GM19397 (cell line): ENCODE results near the gene TMEM273.

Source experiments
- ATAC-seq: cut with Tn5 transposase; IDR thresholded peaks from one replicate; pipeline ENCODE4 v1.9.1; 2021; ENCODE audit warnings: mild to moderate bottlenecking, moderate library complexity; ENCODE audit not compliant: unreplicated experiment

The TMEM273 gene

DNA sequence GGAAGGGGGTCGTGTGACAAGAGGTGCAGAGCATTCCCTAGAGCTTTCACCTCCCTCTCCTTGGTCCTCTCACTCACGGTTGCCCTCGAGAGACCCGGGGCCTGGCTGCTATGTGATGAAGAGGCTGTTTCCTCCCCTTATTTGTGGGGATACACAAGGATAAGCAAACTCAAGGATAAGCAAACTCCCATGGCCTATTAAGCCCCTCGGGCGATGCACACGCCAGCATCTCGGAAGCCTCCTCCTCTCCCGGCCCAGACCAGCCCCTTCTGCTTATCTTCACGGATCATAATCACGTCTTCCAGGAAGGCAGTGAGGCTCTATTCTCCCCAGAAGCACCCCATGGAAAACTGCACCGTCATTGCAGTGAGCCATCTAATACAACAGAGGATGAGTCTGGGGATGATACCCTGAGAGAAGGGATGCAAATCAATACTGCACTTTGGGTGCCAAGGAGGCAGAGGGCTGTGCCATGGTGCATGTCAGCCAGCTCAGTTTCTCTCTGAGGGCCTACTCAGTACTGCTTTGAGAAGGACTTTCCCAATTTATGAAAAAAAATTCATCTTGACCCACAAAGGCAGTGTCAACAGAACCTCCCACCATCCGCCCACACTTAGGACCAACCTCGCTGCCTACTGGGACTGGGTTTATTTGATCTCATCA is 22.2 kb downstream of the TMEM273 start:
- ATAC-seq: no peak

DNA sequence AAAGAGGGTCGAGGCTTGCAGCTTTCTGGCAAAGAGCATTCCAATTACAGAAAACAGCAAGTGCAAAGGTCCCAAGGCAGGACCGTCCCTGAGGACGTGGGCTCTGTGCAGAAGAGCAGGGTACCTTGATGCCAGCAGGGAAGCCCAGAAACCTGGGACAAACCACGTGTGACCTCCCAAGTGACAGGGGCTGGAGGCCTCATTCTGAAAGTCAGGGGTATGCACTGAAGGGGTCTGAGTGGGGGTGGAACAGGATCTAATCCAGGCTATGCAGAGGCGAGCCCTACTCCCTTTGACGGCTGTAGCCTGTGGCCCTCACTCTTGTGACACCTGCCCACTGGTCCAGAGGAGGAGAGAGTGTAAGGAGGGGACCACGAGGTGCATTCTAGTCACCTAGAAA is 22.9 kb downstream of the TMEM273 start:
- no peak for ATAC-seq

DNA sequence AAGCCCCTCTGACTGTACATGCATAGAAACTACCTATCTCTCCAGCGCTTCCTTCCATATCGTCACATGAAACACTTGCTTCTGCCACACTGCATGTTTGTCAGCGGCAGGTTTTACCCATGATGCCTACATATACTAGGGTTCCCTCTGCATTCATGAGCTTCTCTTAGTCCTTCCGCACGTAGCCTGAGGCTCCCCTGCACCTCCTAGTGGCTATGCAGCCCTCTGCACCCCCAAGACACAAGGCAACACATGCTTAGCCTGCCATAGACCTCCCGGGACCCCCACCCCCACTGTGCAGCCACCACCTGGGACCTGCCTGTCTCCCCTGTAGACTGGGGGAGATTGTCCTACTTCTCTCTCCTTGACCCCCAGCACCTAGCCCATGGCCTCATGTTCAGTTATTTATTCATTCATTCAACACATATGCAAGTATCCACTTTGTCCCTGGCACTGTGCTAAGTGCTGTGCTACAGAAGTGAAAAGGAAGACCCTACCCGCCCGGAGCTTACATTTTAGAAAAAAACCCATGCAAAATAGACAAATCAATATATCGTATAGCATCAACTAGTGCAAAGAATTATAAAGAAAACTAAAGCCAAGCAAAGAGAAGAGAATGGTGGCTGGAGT is 23.5 kb downstream of the TMEM273 start:
- ATAC-seq: peak; percentile 68

DNA sequence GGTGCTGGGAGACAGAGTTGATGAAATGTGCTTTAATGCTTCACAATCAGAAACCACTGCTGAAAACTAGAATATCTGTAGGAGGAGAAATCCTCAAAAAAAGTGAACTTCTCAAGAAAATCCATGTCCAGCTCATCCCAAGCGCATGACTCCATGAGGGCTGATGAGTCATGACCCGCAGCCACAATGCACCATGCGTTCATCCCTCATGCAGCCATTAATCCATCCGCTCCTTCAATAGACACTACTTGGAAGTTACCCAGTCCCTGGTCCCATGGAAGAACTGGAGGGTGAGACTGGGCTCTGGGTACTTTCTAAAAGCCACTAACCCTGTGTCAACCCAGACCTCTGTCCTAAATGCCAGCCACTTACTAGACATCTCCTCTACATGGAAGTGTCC is 24.4 kb downstream of the TMEM273 start:
- ATAC-seq: no peak

DNA sequence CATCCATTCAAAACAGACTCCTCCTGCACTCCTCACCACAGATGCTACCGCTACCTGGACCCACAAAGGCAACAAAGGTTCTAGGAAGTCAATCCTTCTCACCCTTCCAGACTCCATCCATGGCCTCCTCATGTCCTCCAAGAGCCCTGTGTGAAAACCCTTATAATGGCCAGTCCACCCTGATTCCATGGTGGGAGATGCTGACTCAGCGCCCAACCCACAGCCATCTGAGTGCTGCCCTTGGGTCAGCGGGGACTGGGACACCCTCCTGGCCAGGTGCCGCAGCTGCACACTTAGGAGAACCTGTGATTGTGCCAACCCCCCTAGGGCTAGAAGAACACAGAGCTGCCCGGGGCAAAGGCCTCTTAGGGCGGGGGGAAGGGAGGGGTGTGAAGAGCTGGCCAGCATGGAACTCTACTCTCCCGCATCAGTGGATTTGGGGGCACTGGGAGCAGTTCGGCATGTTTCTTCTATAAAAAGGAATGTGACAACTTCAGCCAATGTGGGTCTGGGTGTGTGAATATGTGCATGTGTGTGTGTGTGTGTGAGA is 25.4 kb downstream of the TMEM273 start:
- no peak for ATAC-seq

DNA sequence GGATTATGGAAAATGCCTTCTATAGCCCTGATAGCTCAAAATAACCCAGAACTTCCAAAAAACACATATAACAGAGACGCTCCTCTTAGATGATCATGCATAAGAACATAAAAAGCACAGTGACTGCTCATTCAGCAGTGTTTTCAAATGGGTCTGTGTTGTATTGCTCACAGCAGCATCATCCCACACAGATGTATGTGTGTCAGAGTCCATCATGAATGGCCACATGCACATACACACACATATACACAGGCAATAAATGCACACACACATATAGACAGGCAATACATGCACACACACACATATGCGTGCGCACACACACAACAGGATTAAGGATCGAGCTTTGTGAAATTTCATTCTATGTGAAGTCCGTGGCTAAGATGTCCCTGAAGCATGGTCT is 26.1 kb downstream of the TMEM273 start:
- no peak for ATAC-seq

DNA sequence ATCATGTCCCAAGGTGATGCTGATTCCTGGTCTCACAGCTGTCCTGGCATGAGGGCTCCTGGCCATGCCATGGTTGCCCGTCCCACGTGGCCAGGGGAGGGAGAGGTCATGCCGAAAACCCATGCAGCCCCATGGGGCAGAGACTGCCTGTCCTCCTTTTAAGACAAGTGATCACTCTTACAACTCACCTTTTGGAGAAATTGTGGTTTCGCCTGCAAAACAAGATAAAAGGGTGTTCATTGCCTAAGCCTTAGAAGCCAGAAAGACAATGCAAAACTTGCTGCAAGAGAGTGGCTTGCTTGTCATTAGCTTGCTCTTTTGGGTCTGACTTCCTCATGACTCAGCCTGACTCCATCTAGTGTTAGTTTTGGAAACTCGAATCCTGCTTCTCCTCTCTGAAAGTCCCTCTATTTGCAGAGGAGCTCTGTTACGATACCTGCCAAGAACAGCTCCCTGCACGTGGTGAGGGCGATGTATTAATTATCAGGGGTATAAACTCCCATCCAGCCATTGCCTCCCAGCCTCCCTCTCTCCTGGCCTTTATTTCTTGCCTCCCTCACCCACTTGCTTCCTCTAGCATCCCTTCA is 26.7 kb downstream of the TMEM273 start:
- no peak for ATAC-seq

DNA sequence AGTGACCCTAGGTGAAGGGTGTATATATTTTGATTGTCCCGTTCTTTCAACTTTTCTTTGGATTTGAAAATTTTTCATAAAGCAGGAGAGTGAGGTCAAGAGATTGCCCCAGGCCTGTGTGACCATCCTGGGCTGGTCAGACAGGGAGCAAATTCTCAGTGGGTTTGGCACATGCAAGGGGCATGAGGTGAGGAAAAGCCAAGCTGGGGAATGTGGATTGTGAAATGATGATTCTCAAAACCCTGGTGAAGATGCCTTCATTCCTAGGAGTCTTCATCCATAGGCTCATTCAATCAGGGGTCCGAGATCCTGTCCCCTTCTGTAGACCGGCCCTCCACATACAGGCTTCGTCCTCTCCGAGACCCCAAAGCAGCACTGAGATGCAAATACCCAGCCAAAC is 27.4 kb downstream of the TMEM273 start:
- no peak for ATAC-seq

DNA sequence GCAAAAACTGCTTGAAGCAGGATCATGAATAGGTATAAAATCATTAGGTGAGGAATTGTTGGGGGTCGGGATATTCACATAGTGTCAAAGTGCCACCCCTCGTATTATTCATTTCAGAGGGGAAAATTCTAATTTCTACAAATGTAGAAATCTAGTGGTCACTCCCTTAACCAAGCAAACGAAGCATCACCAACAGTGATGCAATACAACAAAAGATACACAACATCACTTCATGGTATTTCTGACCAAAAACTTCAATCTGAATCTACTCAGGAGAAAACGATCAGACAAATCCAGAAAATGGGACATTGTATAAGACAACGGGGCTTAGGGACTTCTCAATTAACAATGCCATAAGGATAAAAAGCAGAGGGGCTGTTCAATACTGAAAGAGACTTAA is 28.1 kb downstream of the TMEM273 start:
- no peak for ATAC-seq

DNA sequence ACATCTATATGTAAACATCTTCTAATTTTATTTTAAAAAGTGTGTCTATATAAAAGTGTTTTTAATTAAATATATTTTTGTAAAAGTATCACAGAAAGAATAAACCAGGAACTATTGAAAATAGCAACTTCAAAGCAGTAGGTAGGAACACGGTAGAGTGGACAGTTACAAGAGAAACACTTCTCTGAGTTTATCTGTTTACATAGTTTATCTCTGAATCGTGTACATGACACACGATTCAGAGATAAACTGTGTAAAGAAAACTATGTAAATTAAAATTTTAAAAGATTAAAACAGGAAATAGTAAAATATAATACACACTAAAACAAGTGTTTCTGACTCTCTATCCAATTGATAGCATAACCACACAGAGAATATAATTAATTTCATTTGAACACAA is 29.3 kb downstream of the TMEM273 start:
- ATAC-seq: no peak

DNA sequence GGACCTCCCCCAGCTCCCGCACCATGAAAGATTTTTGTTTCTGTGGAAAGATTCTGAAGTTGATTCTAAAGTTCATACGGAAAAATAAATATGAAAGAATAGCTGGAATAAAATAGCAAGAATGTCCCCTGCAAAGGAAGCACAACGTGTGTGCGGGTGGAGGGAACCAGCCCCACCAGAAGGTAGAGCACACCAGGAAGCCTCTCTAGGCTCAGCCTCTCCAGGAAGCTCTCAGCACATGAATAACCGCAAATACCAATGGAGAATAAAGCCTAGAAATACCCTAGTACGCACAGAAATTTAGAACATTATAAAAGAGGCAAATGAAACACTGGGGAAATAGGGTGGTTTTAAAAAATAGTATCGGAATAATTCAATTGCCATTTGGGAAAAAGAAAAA is 29.8 kb downstream of the TMEM273 start:
- ATAC-seq: no peak

DNA sequence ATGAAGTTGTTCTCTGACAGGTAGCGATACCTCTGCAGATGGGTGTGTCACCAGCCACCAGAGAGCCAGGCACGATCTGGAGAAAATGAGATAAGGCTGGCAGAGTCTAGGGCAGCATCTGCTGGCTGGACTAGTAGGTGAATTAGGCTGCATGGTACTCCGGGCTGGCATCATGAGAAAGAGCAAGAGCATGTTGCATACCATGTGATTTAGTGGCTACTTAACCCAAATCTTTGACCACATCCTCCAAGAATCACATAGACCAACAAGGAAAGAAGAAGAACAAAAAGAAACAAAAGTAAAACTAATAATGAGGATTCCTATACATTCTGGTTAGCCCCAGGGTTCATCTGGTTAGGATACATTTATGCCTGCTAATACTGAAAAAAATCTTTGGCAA is 31.0 kb downstream of the TMEM273 start:
- no peak for ATAC-seq

DNA sequence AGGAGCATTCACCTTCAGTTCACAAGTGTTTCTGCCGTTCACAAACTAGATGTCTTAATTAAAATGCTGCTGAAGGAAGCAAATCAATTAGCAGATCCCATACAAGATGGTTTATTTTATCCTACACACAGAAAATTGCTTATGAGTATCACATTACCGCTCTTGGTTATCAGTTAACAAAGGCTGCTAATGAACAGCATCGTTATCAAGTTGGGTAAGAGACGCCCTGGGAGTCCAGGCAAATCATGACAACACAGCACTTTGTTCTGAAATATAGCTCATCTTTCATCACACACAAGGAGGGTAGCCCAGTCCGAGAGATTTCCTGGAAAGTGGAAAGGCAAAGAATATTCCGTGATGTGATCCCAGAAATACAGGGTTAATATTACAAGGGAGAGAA is 33.5 kb downstream of the TMEM273 start:
- no peak for ATAC-seq

DNA sequence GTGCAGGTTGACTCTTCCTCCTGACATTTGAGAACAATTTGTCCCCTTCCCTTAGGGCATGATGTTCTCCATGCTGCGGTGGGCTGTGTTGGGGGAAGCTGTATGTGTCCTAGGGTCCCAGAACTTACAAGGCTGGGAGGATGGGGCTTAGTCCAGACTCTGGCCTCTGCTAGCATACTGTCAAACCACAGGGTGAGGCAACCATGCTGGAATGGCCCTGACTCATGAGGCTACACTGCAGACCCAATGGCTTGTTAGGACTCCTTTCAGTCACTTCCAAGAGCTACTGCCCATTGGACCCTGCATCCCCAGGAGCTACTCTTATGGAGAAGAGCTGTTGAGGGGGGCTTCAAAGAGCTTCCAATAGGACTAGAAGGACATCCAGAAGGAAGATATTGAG is 34.2 kb downstream of the TMEM273 start:
- no peak for ATAC-seq

DNA sequence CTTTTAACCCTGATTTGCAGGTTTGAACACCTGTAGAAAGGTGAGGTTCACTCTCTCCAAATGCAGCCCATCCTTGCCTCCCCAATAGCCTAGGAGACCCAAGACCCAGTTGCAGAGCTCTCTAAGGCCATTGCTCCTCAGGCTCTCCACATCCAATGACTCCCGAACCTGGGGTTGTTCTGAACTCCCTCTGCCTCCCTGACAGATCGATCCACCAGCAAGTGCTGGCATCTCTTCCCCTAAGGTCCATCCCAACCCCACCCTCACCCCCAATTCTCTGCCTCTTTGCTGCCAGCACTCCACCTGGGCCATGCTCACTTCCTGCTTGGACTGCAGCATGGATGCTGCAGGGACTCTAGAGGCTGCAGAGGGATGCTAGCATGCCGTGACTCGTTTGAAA is 35.1 kb downstream of the TMEM273 start:
- ATAC-seq: no peak

DNA sequence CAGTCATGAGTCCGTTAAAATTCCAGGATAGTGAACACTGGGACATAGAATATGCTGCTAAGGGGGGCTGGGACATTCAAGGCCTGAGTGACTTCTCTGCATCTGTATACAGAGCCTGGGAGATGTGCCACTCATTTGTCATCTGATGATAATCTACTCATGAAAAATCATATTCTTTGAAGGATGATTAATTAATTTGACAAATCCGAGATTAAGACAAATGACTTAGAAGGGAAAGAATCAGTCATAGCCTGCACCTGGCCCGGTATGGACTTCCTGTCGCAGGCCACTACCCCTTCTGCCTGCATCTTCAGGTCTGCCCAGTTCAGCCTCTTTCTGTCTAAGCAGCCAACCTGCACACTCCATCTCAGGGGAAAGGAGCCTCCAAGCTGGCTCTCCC is 35.5 kb downstream of the TMEM273 start:
- no peak for ATAC-seq

DNA sequence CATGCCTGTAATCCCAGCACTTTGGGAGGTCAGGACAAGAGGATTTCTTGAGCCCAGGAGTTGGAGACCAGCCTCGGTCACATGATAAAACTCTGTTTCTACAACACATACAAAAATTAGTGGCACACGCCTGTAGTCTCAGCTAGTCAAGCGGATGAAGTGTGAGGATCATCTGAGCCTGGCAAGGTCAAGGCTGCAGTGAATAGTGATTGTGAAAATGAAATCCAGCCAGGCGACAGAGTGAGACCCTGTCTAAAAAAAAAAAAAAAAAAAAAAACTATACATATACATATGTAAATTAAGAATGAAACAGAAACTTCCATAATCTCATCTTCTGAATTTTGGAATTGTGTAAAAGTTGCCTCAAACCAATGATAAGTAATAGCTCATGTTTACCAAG is 36.2 kb downstream of the TMEM273 start:
- no peak for ATAC-seq

DNA sequence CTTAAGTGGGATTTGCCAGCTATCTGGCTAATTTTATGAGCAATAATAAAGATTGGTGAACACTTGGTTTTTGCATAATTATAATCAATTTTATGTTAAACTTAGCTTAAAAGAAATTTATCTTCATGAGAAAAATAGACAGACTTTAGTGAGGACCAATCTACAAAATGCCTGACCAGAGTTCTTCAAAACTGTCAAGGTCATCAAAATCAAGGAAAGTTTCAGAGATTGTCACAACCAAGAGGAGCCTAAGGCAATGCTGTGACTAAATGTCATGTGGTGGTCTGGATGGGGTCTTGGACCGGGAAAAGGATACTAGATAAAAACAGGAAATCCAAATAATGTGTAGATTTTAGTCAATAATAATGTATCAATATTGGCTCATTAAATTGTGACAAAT is 36.7 kb downstream of the TMEM273 start:
- ATAC-seq: no peak

DNA sequence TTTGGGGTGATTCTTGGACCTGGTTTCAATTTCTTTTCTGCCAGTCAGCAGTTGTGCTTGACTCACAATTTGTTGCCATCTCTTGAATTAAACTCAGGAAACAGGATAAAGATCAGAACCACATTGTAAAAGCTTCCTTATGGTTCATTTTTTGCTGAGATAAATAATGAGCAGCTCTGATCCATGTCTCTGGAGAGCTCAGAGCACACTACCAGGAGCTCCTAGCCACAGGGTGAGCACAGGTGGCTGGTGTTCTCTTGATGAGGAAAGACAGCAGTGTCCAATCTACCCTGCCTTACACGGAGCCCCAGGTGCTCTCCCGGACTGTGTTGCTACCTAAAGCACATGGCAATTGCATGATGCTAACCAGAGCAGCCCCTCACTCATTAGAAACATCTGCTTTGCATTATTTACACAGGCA is 37.2 kb downstream of the TMEM273 start:
- ATAC-seq: no peak

DNA sequence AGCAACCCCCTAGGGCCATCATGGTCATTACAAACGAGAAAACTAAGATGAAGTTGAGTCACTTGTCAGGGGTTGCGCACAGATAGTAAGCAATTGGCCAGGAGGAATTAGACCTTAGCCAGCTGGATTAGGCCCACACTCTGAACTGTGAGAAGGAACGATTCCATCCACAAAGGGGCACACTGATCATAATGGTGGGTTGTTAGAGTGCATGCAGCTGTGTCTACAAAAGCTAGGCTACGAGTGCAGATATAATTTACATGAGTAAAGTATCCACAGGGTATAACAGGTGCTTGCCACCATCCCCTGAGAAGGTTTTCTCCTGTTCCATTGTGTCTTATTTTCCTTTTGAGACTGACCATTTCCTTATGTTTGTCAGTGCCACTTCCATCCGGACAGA is 37.8 kb downstream of the TMEM273 start:
- ATAC-seq: no peak

DNA sequence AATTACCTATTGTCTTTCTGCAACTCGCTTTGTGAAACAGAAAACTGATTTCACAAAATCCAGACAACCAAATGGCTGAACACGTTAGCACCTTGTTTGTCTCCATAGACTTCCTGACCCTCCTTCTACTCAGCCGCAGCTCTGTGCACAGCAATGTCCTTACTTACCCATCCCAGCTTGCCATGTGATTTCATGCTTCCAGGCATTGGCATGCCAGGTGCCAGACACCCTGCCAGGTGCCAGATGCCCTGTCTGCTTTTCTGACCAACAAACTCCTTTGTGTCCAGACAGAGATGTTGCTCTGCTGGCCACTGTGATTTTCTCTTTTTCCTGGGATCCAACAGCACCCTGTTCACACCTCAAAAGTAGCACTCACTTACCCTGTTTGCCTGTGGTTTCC is 38.3 kb downstream of the TMEM273 start:
- no peak for ATAC-seq

DNA sequence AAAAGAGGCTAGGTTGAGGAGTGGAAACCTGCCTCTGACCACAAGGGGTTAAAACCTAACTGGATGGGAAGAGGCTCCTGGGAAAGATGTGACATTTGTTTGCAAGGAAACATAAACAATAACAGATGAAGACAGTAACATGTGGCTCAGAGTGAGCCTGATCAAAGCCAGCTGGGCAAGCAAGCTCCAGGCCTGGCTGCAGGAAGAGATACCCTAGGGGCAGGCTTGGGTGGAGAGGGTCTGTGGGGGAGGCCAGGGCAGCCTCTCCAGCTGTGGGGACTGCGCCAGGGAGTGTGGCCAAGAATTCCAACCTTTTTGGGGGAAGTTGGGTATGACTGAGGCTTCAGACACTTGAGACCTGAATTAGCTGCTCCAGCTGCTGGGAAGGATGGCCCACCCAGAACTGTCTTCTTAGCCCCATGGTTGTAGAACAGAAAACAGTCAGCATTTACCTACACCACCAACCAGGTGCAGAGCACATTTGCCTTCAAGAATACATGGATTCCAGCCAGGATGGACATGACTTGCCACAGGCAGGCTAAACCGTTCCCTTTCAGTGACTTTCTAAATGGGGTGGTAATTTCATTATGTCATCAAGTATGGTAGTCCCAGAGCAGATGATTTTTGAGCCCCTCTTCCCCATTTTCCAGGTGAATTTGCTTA is 44.0 kb downstream of the TMEM273 start:
- ATAC-seq: no peak
